ENCODE data around the gene USP35.
"Not testable (repeated sequence)": the region's sequence is repeated elsewhere in the genome, so short reads cannot be mapped to it uniquely, and the experiment has no call there.

USP35 gene

DNA sequence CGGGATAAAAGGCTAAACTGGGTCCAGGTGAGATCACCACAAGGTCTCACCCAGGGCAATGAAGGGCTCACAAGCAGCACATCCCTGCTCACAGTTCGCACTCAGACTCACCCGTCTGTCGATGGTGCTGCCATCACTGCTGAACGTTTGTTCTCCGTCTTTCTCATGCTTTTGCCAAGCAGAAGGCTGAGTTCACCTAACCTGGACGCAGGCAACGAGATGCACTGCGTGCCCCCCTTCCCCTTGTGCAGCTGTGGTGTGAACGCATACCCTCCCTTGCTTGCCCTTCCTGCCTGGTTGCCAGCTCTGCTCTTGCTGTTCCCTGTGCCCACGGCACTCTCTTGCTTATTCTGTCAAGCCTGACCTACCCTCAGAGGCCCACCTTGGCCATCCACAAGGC is 18.3 kb upstream of the USP35 start:
- DNase-seq (ENCODE audit: low read depth in 3 of 3): no peak

- DNase-seq (ENCODE audit: low read depth in 3 of 3): no peak
These were observed 17.7 kb upstream of the USP35 start for GRCh38 chr11:78170874-78171549.

DNA sequence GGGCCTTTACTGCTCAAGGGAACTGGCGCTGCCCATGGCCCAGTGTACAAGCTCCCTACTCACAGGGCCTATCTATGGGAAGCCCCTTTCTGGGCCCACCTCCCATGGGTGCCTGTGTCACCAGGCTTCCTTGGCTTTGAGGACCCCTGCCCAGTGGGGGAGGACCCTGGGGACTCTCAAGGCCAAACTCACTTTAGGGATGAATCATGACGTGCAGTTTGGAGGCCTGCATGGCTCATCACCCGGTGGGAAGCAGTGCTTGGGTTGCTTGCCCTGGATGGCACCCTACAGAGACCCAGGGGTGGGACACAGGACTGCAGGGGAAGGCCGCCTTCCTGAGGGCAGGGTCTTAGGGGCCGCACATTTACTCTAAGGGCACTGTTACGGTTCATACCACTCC is 16.8 kb upstream of the USP35 start:
- DNase-seq (ENCODE audit: low read depth in 3 of 3): no peak

- not testable (repeated sequence) for DNase-seq (ENCODE audit: low read depth in 3 of 3)
These were observed 12.9 kb upstream of the USP35 start for GRCh38 chr11:78175862-78176261.

DNA sequence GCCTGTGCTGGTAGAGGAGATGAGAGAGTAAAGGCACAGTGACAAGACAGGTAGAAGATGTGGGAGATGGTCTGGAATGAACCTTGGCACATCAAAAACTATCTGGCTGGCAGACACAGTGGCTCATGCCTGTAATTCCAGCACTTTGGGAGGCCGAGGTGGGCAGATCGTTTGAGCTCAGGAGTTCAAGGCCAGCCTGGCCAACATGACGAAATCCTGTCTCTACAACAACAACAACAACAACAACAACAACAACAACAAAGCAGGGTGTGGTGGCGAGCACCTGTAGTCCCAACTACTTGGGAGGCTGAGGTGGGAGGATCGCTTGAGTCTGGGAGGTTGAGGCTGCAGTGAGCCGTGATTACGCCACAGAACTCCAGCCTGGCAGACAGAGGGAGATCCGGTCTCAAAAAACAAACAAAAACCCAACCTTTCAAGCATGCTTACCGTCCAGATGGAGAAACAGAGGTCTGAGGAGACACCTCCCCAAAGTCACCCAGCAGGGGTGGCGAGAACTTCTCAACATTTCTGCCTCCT is 12.0 kb upstream of the USP35 start:
- DNase-seq (ENCODE audit: low read depth in 3 of 3): no peak

- no peak for DNase-seq (ENCODE audit: low read depth in 3 of 3)
These were observed 11.5 kb upstream of the USP35 start for GRCh38 chr11:78177216-78177615.

DNA sequence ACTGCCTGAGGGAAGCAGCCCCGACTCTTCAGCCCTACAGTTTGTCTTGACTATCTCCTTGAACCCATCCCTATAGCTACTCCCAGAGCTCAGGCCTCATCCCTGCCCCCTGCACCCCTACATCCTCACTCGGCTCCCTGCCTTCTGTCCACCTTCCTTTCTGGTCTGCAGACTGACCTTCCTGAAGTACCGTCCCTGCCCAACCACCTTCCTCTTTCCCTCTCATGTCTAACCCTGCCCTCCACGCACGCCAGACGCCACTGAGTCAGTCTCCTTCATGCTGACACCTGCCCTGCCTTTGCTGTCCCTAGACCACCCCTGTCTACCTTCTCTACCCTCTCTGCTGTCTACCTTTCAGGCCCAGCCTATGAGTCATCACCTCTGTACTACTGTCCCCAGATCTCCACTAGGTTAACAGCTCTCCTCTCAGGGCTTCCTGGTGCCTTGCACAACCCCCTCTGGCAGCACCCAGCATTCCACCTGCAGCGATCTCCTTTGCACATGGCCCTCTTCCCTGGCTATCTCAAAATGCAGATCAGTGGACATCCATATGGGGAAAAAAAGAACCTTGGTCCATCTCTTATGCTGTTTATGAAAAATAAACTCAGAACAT is 9.2 kb upstream of the USP35 start:
- DNase-seq (ENCODE audit: low read depth in 3 of 3): no peak

DNA sequence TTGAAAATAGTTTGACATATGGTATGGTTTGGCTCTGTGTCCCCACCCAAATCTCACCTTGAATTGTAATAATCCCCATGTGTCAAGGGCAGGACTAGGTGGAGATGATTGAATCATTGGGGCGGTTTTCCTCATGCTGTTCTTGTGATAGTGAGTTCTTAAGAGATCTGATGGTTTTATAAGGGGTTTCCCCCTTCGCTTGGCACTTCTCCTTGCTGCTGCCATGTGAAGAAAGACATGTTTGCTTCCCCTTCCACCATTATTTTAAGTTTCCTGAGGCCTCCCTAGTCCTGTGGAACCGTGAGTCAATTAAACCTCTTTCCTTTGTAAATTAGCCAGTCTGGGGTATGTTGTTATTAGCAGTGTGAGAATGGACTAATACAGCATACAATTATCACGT is 8.0 kb upstream of the USP35 start:
- DNase-seq (ENCODE audit: low read depth in 3 of 3): no peak

- no peak for DNase-seq (ENCODE audit: low read depth in 3 of 3)
These were observed 7.5 kb upstream of the USP35 start for GRCh38 chr11:78181185-78181584.

- DNase-seq (ENCODE audit: low read depth in 3 of 3): peak; percentile 60 to 77 (median 73)
These were observed 1.1 kb upstream of the USP35 start for GRCh38 chr11:78187366-78188285.

DNA sequence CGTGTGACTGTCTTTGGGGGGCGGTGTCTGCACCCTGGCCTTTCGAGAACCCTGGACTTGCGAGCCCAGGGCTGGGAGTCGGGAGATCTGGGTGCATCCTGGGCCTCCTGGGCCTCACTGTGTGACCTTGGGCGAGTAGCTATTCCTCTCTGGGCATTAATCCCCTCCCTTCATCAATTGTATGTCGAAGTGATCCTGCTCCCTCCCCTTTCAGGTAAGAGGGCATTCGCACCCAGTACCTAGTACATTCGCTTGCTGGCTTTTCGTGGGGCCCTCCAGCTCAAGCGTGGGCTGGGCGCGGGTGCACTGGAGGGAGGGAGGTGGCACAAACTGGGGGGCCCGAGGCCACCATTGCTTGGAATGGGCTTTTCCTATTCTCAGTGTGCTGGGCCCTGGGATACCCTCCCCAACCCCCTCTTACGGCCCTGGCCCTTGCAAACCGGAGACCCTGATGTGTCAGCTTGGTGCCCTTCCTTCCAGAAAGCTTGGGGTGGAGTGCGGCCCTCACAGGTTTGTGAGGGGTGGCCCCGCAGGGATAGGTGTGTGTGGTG is 530 bp downstream of the USP35 start:
- no peak for DNase-seq (ENCODE audit: low read depth in 3 of 3)

- no peak for DNase-seq (ENCODE audit: low read depth in 3 of 3)
These were observed 1.1 kb downstream of the USP35 start for GRCh38 chr11:78189851-78190250.

DNA sequence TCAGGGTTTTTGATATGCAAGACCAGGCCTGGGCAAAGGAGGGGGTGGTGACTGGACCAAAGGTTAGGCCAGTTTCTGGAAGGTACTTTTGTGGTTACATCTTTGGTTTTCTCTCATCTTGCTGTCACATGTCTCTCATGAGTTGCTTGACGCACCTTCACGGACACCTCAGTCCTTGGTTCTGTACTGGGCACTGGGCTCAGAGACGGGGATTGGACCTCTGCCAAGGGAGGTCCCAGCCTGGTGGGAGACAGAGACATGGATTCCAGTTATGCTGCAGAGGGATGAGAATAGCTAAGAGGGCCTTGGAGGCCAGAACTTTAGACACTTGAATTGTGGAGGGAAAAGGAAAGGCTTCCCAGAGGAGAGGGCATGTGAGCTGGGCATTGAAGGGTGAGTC is 1.7 kb downstream of the USP35 start:
- DNase-seq (ENCODE audit: low read depth in 3 of 3): no peak

DNA sequence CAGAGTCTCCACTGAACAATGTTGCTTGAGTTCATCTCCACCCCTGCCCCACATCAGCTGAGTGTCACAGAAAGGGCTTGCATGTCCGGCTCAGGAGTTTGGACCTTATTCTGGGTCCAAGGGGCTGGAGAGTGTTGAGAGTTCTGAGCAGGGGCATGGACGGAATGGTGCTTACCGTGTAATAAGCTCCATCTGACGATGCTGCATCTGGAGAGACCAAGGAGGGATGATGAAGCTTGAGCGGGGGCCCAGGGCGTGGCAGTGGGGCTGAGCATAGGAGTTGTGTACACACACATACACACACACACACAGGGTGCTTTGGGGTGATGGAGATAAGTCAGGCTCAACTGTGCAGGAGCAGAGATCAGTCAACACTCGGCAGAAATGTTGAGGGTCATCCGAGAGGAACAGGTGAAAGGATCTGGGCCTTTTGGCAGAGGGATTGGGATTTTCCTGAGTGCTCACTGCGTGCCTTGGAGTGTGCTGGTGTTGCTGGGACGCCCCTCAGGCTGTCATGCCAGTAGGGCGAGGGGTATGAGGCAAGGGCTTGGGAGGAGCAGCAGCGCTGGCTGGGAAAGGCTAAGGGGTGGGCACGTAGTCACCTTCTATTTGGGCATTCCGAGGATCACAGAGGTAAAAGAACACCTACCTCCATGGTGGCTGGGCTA is 2.3 kb downstream of the USP35 start:
- no peak for DNase-seq (ENCODE audit: low read depth in 3 of 3)

- no peak for DNase-seq (ENCODE audit: low read depth in 3 of 3)
These were observed 3.6 kb downstream of the USP35 start for GRCh38 chr11:78192223-78192719.

DNA sequence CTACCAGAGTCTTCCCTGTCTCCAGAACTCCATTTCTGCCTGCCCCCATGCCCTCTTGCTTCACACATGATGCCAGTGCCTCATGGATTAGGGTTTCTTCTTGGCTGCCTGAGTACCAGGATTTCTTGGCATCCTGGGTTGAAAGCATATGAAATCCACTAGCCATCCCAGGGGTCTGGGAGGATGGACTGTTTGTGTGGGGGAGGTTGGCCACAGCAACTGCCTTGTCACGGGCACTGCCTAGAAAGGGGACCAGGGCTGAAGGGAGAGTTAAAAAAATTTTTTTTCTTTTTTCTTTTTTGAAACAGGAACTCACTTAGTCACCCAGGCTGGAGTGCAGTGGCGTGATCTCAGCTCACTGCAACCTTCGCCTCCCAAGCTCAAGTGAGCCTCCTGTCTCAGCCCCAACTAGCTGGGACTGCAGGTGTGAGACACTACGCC is 4.2 kb downstream of the USP35 start:
- no peak for DNase-seq (ENCODE audit: low read depth in 3 of 3)

GRCh38 chr11:78193806-78194205 is 5.1 kb downstream of the USP35 start:
- no peak for DNase-seq (ENCODE audit: low read depth in 3 of 3)

- DNase-seq (ENCODE audit: low read depth in 3 of 3): no peak
These were observed 5.8 kb downstream of the USP35 start for GRCh38 chr11:78194490-78194889.

DNA sequence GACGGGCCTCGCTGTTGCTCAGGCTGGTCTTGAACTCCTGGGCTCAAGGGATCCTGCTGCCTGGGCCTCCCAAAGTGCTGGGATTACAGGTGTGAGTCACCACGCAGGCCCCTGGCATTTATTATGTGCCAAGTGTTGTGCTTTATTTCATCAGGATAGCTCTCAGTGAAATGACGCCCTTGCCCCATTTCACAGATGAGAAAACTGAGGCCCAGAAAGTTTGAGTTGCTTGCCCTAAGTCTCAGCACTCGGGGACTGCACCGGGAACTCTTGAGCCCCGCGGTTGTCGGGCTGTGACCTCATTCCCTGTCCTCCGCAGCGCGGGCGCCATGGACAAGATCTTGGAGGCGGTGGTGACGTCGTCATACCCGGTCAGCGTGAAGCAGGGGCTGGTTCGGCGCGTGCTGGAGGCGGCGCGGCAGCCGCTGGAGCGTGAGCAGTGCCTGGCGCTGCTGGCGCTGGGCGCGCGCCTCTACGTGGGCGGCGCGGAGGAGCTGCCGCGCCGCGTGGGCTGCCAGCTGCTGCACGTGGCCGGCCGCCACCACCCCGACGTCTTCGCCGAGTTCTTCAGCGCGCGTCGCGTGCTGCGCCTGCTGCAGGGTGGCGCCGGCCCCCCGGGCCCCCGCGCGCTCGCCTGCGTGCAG is 7.3 kb downstream of the USP35 start:
- no peak for DNase-seq (ENCODE audit: low read depth in 3 of 3)

- no peak for DNase-seq (ENCODE audit: low read depth in 3 of 3)
These were observed 8.0 kb downstream of the USP35 start for GRCh38 chr11:78196661-78197091.

GRCh38 chr11:78197816-78198215 is 9.1 kb downstream of the USP35 start:
- DNase-seq (ENCODE audit: low read depth in 3 of 3): no peak
